Left lung (tissue), 10 donors: Measurements from ENCODE around the gene ESYT2. TPM values are rescaled to one million over a fixed set of nuclear protein-coding genes. Genes with fewer than 3 reads are reported as not detected.

Experiments
- ATAC-seq: fragments of 200-7000 bp; cut with Tn5 transposase; one replicate; pipeline ENCODE4 v1.9.1; 2020; ENCODE audit warnings: moderate library complexity
- DNase-seq, 4 donors: peaks; one replicate each; pipeline ENCODE4 v3.0.0-alpha.2; 2013 to 2020
- H3K27ac ChIP-seq, 2 donors: fragments of 200-600 bp; sonication (generic) in 1 of 2; one replicate each; pipeline versions ENCODE4 v1.5.0 to v1.8.0; 2020 to 2021
- H3K27me3 ChIP-seq, 2 donors: fragments of 200-600 bp; sonication (generic) in 1 of 2; one replicate each; pipeline versions ENCODE4 v1.5.0 to v1.8.0; 2020 to 2021
- H3K36me3 ChIP-seq, 2 donors: fragments of 200-600 bp; sonication (generic) in 1 of 2; one replicate each; pipeline versions ENCODE4 v1.5.0 to v1.8.0; 2020 to 2021
- H3K4me1 ChIP-seq, 2 donors: fragments of 200-600 bp; one replicate each; pipeline ENCODE4 v1.8.0; 2021
- H3K4me3 ChIP-seq, 2 donors: fragments of 200-600 bp; sonication (generic) in 1 of 2; one replicate each; pipeline versions ENCODE4 v1.5.0 to v1.8.0; 2020 to 2021; ENCODE audit warnings: mild to moderate bottlenecking in 1 of 2
- H3K9me3 ChIP-seq, 2 donors: fragments of 200-600 bp; sonication (generic) in 1 of 2; one replicate each; pipeline versions ENCODE4 v1.5.0 to v1.8.0; 2020 to 2021
- intact Hi-C, 2 donors: fragments of 100-400 bp; cut with DNase I; formaldehyde crosslinking; loops; one replicate each; pipeline versions ENCODE4 v1.11.2 to v1.14.2; 2022
- polyA plus RNA-seq, 6 donors: library from polyadenylated mRNA; unstranded; fragments of 120-200 nt; gene quantifications; one replicate each; pipeline ENCODE4 v1.2.1, GENCODE V29; 2013; ENCODE audit not compliant: insufficient read length in 6 of 6
- total RNA-seq, 2 donors: library from RNA; stranded (reverse); fragmentation: NEBNext Ultra II Directional; extraction: Animal tissue kit (Norgen Biotek cat#: 25700); gene quantifications; one replicate each; pipeline ENCODE4 v1.2.1, GENCODE V29; 2021
- TF ChIP-seq, protein P1 (sequence below), 2 donors: fragments of 200-600 bp; sonication (generic) in 1 of 2; IDR thresholded peaks; one replicate each; pipeline versions ENCODE4 v1.5.0 to v1.8.0; 2021; ENCODE audit warnings: antibody characterized with exemption in 2 of 2
- donor health status: DM: no; HTN: yes; CAD: no.
- donor health status: DM: no; HTN: no; CAD: no.

Gene ESYT2
- total and polyA plus RNA-seq, 8 donors: 38.3 to 75.7 (median 43.3) TPM

DNA sequence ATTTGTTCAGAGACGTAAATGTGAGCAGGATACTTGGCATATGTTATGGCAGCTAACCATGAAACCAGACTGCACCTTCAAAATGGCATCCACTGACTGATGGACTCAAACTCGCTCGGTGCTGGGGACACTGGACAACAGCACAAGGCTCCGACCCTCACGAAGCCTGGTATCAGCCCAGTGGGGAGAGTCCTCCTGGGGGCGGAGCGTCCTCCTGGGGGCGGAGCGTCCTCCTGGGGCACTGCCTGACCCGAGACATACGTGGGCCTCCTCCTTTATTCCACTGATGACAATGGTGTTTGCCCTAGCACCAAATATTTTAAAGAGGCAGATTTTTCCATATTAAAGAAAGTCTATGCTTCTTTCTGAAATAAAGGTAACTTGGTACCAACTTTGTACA is 39.5 kb downstream of the ESYT2 start:
- no peak overlapping the region for H3K27ac ChIP-seq
- intact Hi-C loops: no loop called here
- DNase-seq (peak in 1 of 4 donors; percentile 62), ATAC-seq (peak; percentile 13)
- H3K9me3 ChIP-seq: no peaks in the 10 kb centered on the region
- peaks cover 0 to 68% of the 10 kb centered on the region in 2 donors for H3K36me3 ChIP-seq
- no peaks in the 10 kb centered on the region for H3K27me3 ChIP-seq
- H3K4me3 ChIP-seq: no peak overlapping the region
- TF ChIP-seq, protein P1, sequence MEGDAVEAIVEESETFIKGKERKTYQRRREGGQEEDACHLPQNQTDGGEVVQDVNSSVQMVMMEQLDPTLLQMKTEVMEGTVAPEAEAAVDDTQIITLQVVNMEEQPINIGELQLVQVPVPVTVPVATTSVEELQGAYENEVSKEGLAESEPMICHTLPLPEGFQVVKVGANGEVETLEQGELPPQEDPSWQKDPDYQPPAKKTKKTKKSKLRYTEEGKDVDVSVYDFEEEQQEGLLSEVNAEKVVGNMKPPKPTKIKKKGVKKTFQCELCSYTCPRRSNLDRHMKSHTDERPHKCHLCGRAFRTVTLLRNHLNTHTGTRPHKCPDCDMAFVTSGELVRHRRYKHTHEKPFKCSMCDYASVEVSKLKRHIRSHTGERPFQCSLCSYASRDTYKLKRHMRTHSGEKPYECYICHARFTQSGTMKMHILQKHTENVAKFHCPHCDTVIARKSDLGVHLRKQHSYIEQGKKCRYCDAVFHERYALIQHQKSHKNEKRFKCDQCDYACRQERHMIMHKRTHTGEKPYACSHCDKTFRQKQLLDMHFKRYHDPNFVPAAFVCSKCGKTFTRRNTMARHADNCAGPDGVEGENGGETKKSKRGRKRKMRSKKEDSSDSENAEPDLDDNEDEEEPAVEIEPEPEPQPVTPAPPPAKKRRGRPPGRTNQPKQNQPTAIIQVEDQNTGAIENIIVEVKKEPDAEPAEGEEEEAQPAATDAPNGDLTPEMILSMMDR (IDR thresholded peaks at IDR 0.05): no peak
- no peaks in the 10 kb centered on the region for H3K4me1 ChIP-seq

DNA sequence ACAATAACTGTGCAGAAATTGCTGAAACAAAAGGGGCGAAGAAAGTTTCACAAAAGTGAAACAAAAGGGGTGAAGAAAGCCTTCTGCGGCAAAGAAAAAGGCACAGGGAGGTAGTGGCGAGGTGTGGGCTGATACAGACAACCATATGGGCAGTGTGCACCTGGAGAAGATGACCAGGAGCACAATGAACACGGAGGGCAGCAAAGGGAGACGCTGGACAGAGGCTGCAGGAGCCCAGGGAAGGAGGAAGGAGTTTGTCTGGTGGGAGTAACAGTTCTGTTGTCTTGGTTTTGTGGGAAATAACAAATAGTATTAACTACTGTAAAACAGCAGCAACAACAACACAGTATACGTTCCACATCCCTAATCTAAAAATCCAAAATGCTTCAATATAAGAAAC is 42.4 kb downstream of the ESYT2 start:
- peaks cover 0 to 72% of the 10 kb centered on the region in 2 donors for H3K36me3 ChIP-seq
- ATAC-seq (no peak), DNase-seq (no peak)
- peak overlapping the region in 1 of 2 donors; percentile 71 for H3K27ac ChIP-seq
- intact Hi-C loops: no loop called here
- TF ChIP-seq, protein P1 (IDR thresholded peaks at IDR 0.05): no peak
- H3K27me3 ChIP-seq: no peaks in the 10 kb centered on the region
- H3K4me3 ChIP-seq: no peak overlapping the region
- H3K9me3 ChIP-seq: no peaks in the 10 kb centered on the region
- no peaks in the 10 kb centered on the region for H3K4me1 ChIP-seq

DNA sequence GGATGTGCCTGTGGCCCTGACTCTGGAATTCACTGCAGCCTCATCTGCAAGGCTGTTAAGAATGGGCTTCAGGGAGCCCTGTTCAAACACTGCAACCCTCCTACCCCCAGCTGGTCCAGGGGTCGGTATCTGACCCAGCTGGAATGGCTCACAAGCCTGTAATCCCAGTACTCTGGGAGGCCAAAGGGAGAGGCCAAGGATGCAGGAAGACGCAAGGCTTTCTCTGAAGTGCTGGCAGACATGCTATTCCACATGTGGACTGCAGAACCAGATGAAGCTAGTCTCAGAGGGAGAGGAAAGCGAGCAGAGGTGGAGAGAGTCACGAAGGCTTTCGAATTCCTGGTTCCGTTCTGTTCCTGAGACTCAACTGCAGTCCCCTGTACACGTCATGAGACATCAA is 45.0 kb downstream of the ESYT2 start:
- Histone ChIP-seq H3K27ac (no peak overlapping the region), H3K36me3 (peaks cover 0 to 64% of the 10 kb centered on the region in 2 donors)

DNA sequence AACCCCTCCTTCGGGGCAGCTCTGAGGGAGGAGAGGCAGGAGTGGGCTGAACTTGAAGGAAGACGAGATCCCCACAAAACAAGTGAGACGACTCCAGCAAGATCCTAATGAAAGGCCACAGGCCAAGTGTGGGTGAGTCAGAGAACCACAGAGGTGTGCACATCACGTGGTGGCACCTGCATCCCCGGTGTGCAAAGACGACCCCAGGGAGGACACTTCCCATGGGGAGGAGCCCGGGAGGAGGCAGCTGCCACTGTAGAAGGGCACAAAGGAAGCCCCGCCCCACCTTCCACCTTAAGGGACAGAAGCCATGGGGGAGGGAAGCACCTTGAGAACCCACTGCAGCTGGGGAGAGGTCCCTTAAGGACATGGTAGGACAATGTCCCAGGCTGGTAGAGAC is 45.7 kb downstream of the ESYT2 start:
- intact Hi-C loops: no loop called here
- ATAC-seq: no peak

More for the DNA sequence above, 45.0 kb downstream of the ESYT2 start:
- H3K4me3 ChIP-seq: no peak overlapping the region
- no peaks in the 10 kb centered on the region for H3K27me3 ChIP-seq
- no peaks in the 10 kb centered on the region for H3K9me3 ChIP-seq
- ATAC-seq (no peak), DNase-seq (no peak)
- TF ChIP-seq, protein P1 (IDR thresholded peaks at IDR 0.05): no peak
- intact Hi-C loops: no loop called here
- peaks cover 0 to 4% of the 10 kb centered on the region in 2 donors for H3K4me1 ChIP-seq

DNA sequence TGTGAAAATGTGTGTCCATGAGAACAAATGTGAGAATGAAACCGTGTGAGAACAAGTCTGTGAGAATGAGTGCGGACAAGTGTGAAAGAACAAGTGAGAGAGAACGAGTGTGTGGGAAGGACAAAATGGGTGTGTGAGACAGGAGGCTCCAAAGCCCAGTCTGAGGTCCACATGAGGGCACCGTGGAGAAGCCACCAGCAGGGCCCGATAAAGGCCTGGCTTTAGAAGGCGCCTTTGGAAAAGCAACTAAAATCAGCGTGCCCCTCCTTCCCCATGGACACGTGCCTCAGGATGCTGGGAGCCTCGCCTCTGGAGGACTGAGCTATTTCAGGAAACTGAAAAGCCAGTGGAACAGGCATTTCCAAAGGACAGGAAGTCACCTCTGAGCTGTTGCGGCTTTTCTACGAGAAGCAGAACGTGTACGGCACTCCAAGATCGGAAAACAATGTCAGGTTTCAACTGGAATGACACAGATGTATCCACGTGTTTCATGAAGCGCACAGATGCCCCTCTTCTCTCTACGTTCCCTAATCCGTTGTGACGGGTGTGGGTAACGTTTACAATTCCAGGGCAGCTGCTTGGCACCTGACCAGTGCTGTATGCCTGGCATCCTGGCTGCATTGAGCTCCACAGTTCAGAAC is 46.4 kb downstream of the ESYT2 start:
- H3K27me3 ChIP-seq: no peaks in the 10 kb centered on the region
- intact Hi-C loops: no loop called here
- TF ChIP-seq, protein P1 (IDR thresholded peaks at IDR 0.05): peak; percentile 12 to 13
- no peak overlapping the region for H3K4me3 ChIP-seq
- no peaks in the 10 kb centered on the region for H3K9me3 ChIP-seq
- H3K4me1 ChIP-seq: peaks cover 0 to 4% of the 10 kb centered on the region in 2 donors
- ATAC-seq (peak; percentile 68), DNase-seq (peak in 2 of 4 donors; percentile 50 to 52)
- H3K36me3 ChIP-seq: peaks cover 0 to 56% of the 10 kb centered on the region in 2 donors
- H3K27ac ChIP-seq: peak overlapping the region in 1 of 2 donors; percentile 53

More for the DNA sequence above, 45.7 kb downstream of the ESYT2 start:
- H3K4me1 ChIP-seq: peaks cover 0 to 4% of the 10 kb centered on the region in 2 donors
- no peak overlapping the region for H3K4me3 ChIP-seq
- DNase-seq: no peak
- TF ChIP-seq, protein P1 (IDR thresholded peaks at IDR 0.05): no peak
- peak overlapping the region in 1 of 2 donors; percentile 53 for H3K27ac ChIP-seq
- H3K9me3 ChIP-seq: no peaks in the 10 kb centered on the region
- H3K27me3 ChIP-seq: no peaks in the 10 kb centered on the region
- H3K36me3 ChIP-seq: peaks cover 0 to 59% of the 10 kb centered on the region in 2 donors
